ENCODE results near the gene CDON.

GRCh38 chr11:126051117-126051516 lies 11.5 kb downstream of the CDON start:
- TF ChIP-seq POLR2AphosphoS5 (IDR thresholded peaks at IDR 0.05; ENCODE audit: borderline replicate concordance, low read depth, low read length): no peak
- TF ChIP-seq EZH2 (IDR thresholded peaks at IDR 0.05): no peak

Measured in SK-N-MC (cell line).